IPS-18c (cell line): Measurements from ENCODE around the gene MRPL49.

Source experiments
- H3K4me3 ChIP-seq: 2 replicates; pipeline ENCODE4 v1.7.0; 2013; ENCODE audit warnings: low read depth, mild to moderate bottlenecking, low read length, moderate library complexity; ENCODE audit not compliant: insufficient read depth
- H3K9me3 ChIP-seq: one replicate; pipeline ENCODE4 v1.6.1; 2013; ENCODE audit warnings: mild to moderate bottlenecking, low read length, moderate library complexity; ENCODE audit not compliant: control insufficient read depth, insufficient read depth

MRPL49 gene

DNA sequence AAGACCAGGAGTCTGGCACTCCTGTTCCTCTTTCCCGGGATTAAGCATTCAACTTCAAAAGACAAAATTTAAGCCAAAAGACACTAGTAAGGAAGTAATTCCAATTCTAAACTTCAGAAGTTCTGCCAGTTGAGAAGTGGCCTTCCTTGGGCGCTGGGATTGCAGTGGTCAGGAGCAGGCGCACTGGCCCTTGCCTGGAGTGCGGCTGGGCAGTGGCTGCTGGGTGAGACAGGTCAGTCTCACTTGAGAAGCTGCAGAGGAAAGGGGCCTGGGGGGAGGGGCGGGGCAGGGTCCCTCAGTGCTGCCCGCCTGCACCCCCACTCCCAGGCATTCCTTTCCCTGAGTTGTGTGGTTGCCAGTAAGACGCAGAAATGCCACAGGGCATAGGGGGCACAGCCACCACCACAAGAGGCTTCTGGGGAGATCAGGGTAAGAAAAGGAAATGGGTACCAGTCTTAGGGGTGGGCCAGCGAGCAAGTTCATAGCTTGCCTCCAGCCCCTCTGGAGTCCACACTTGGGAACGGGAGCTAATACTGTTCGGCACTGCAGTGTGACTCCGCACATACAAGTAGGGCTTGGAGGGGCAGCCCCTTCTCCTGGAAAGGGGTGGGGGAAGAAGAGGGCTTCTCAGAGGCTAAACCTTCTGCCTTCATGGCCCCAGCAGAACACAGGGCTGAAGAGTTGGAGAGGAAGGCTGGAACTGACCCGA is 5.5 kb downstream of the MRPL49 start:
- no peak overlapping the region for H3K4me3 ChIP-seq
- H3K9me3 ChIP-seq: peaks cover 2% of the 10 kb centered on the region

DNA sequence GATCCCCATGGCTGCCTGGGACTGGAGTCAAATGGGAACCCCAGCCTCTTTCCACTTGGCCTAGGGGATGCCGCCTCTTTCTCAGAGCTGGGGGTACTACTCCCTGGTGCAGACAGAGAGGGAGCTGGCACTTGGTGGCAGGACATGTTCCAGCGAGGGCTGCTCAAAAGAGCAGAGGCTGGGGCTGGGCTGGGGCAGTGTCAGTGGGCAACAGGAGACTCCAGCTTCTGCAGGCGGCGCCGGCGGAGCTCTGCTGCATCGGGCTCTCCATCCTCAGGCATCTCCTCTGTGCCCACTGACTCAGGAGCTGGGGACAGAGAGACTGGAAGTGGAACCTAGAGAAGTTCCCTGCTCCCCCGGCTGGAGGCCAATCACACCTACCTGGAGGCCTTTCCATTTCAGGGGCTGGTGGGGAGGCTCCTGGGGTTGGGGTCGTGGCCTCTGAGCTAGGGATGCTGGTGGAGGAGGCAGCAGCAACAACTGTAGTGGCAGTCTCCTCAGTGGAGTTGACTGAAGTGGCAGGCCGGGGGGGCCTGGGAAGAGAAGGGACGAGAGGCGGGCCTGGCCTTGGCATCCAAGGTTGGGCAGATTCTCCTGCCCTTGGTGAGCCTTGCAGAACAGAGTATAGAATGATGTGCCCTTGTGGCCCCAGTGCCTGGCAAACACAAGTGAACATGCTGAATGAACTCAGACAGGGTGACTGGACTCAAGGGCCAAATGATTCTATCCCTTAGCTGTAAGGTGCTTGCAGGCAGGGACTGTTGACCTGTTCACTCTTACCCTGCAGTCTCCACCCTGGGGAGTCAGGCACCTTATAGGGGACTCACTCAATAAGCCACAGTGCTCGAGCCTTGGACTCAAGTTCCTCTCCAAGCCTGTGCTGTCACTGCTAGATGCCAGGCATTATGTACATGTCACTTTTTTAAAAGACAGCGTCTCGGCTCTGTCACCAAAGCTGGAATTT is 6.3 kb downstream of the MRPL49 start:
- Histone ChIP-seq H3K9me3 (peaks cover 2% of the 10 kb centered on the region), H3K4me3 (no peak overlapping the region)

DNA sequence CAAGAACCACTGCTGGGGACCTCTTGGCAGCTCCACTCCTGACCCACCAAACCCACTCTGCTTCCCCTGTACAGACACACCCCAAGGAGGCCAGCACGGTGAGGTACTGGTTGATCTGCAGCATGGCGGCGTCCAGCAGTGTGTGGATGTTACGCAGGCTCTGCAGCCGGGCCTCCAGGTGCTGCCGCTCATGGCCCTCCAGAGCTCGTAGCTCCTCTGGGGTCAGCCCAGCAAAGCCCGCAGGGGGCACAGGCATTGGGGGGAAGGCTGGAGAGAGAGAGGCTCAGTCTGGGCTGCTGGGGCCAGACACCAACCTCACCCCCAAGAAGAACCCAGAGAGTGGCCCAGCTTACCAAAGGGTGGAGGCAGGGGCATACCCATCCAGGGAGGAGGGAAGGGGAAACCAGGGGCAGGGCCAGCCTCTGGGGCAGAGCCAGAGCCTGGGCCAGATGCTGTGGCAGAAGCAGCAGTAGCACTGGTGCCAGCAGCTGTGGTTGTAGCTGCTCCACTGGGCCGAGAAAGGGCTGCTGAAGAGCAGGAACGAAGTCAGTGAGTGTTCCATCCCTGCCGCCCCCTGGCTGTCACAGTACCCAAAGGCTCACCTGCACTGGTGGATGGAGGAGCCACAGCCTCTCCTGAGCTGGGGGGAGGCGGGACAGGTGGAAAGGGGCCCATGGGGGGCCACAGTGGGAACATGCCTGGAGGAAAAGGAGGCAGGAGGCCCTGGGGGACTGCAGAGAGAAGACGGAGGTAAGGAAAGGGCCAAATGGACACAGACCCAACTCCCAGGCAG is 7.7 kb downstream of the MRPL49 start:
- H3K4me3 ChIP-seq: no peak overlapping the region
- peaks cover 2% of the 10 kb centered on the region for H3K9me3 ChIP-seq

DNA sequence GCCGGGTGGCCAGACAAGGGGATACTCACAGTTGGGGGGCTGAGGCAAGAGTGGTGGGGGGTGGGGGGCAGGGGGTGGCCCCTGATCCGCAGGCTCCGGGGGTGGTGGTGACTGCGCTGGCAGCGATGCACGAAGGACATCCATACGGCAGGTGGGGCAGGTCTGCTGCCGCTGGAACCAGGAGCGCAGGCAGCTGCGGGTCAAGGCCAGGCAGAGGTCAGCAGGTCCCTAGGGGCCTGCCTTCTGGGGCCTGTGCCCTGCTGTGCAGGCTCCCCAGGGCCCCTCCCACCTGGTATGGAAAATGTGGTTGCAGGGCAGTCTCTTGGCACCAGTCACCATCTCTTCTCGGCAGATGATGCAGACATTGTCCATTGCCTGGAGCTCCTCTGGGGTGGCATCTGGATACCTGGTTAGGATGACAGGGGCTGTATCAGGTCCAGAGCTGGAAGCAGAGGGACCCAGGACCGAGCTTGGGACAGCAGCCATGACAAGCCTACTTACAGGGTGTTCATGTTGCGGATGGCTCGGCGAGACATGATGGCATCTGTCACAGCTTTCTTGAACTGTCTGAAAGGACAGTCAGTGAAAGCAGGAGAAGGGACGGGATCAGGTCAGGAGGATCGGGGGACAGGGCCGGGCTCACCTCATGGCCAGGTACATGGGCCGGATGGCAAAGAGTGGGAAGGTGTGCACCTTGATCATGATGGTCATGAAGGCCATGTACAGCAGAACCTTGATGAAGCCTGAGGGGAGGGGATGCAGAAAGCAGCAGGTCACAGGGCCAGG is 8.7 kb downstream of the MRPL49 start:
- Histone ChIP-seq H3K9me3 (peaks cover 2% of the 10 kb centered on the region), H3K4me3 (no peak overlapping the region)

DNA sequence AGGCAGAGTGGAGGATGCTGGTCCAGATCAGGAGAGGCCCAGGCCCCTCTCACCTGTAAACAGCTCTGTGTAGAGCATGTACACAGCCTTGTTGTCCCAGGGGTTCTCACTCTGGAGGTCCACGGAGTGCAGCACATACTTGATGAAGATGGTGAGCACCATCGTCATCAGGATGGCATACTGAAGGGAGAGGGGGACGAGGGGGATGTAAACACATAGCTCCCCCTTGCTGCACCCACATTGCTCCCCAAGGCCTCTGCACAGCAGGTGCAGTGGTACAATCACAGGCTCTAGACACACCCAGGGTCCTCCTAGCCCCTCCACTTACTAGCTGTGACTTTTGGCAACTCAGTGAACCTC is 9.3 kb downstream of the MRPL49 start:
- H3K9me3 ChIP-seq: peaks cover 2% of the 10 kb centered on the region
- H3K4me3 ChIP-seq: no peak overlapping the region

DNA sequence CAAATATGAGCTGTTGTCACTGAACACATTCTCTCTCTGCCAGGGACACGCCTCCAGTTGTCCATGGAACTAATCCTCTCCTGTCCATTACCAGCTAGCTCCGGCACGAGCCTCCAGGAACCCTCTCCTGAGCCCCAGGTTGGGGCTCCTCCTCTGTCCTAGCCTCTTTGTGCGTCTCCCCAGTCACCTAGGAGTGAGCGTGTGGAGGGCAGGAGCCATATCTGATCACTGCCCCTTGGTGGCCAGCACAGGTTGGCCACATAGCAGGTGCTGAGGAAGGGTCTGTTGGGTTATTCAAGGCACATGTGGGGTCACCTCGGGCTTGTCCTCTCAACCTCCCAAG is 9.7 kb downstream of the MRPL49 start:
- H3K4me3 ChIP-seq: no peak overlapping the region
- peaks cover 2% of the 10 kb centered on the region for H3K9me3 ChIP-seq

DNA sequence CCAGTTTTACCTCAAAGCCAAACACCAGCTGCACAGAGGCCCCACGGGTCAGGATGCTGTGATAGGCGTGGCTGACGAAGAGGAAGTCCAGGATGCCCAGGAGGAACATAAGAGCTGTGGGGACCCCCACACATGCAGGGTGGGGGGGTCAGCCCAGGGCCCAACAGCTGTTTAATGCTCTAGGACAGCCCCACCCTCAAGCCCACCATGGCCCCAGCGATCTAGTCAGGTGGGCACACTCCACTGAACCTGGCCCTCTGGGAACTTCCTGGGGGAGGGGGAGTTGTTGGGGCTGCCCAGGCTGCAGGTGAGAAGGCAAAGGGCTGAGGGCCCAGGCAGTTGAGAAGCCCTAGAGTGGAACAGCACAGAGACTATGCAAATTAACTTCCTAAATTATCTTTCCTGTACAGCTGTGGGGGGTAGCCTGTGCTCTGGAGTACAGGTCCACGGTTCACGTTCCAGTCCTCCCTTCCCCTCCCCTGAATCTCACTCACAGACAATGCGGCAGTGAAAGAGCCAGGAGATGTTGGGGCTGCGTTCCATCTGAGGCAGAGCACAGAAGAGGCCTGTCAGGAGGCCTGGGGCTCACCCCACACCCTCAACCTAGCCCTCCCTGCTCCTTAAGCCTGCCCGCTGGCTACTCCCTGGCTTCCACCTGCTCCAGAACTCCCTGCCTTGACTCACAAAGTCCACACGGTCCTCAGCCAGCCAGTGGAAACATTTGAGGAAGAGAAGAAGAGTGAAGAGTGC is 10.3 kb downstream of the MRPL49 start:
- H3K9me3 ChIP-seq: peaks cover 2% of the 10 kb centered on the region
- H3K4me3 ChIP-seq: no peak overlapping the region

DNA sequence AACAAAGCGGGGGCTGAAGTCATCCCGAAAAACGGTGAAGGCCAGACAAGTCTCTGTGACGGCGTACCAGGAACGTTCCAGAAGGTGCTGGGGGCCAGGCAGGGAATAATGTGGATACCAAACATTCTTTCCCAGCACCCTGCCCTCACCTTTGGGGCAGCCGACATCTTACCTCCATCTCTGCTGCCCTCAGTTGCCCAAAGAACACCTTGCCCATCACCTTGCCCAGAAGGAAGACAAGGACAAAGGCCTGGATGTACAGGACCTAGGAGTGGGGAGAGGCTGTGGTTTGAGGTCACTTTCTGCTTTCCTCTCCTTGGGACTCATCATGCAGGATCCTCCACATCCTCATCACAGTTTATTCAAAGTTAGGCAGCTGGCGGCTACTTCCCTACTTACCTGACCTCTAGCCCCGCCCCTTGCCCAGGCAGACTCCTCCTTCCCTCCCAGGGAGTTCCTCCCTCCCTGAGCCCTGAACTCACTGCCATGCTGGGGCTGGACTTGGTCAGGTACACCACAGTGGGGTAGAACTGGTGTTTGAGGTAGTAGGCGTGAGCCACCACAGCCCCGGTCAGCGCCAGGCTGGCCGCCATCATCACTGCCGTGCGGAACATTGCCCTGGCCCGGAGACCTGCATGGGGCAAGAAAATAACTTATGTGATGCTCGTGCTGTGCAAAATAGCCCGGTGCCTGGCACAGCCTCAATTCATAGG is 11.0 kb downstream of the MRPL49 start:
- Histone ChIP-seq H3K9me3 (peaks cover 2% of the 10 kb centered on the region), H3K4me3 (peak overlapping the region; percentile 96)

DNA sequence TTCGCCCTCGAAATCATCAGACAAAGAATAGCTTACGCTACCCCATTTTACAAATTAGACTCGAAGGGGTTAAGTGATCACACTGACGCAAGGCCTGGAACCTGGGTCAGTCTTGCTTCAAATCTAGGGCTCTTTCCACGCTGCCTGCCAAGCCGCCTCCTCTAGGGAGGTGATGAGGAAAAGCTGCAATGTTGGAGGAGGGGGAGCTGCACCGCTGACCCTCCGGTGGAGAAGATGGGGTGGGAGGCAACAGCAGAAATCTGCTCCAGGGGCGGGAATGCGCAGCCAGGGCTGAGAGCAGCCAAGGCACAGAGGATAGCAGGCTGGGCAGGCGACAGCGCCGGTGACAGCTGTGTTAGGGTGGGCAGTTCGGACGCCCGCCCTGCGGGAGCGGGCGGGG is 11.6 kb downstream of the MRPL49 start:
- H3K4me3 ChIP-seq: peak overlapping the region; percentile 96
- peaks cover 2% of the 10 kb centered on the region for H3K9me3 ChIP-seq

DNA sequence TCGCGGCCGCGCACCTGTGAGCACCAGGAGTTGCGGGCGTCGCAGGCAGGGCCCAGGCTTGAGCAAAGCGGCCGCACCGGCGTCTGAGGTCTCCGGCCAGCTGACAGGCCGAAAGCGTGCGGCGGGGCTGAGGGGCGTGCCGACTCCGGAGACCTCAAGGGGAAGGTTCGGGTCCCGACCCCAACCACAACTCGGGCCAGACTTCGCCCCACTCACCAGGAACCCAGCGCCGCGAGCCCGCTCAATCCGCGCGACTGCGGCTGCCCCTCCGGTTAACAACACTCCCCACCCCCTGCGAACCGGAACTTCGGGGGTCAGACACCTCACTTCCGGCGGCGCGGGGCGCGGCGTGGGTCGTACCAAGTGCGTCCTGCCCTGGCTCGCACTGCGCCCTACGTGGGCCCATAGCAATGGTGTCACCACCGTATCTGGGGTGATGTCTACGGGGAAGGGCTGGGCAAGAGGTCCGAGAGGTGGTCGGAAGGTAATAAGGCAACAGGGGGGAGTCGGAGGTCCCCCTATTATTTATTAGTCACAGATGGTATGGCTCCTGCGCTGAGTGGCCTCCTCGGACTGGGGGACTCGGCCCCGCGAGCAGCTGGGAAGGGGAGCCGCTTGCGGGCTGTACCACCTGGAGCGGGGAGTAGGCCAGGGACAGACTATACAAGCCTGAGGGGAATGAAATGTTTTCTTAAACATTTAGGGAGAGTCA is 12.3 kb downstream of the MRPL49 start, which contains the start of gene SYVN1:
Gene SYVN1, minus strand, starts transcription at position 280 of the 712 bp plus-strand sequence. CDS start 918 bp downstream, outside the sequence.
- peaks cover 2% of the 10 kb centered on the region for H3K9me3 ChIP-seq
- peak within 1 kb of the TSS; percentile 96 for H3K4me3 ChIP-seq

DNA sequence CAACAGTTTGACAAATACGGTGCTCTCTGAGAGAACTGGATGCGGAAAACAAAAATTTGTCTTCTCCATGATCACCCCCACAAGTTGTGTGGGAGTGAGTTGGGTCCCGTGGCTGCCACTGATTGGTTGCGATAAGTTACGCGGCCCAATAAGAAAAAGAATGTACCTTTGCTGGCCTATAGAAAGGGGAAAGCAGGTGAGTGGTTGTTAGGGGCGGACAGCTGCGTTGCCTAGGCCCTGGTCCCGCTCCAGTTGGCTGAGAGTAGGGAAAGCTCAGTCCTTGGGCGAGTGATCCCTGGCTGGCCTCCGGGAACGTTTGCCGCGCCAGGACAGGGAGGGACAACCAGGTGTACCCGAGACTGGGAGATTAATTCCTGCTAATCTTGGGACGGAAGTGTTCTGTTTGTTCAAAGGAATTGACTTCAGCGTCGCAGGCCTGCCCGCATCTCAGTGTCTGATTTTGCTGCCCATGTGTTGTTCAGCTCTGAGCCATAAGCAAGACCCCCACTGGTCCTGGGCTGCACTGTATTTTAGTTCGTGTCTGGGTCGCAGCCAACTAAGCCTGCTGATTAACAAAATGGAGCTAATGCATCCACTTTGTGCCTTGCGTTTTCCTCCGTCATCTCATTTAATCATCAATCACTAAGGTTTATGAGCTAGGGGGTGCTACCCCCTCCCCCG is 13.0 kb downstream of the MRPL49 start:
- H3K9me3 ChIP-seq: peaks cover 2% of the 10 kb centered on the region

DNA sequence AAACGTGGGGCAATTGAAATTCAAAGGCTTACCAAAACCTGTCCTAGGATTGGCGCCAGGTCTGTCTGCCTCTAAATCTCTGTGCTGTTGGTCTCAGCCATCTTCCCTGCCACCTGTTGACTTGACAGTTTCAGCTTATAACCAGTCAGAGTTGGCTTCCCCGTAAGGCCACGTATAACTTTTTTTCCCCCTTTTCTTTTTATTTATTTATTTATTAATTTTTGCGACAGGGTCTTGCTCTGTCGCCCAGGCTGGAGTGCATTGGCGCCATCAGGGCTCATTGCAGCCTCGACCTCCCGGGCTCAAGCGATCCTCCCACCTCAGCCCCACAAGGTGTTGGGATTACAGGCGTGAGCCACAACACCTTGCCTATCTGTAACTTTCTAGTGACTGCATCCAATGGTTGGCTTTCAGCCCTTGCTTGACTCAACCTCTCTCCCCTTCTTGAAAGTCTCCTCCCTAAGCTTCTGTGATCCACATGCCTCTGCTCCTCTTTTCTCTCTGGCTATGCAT is 13.6 kb downstream of the MRPL49 start:
- H3K9me3 ChIP-seq: peaks cover 2% of the 10 kb centered on the region
- H3K4me3 ChIP-seq: peak overlapping the region; percentile 96

More for the DNA sequence above, 13.0 kb downstream of the MRPL49 start:
- H3K4me3 ChIP-seq: peak overlapping the region; percentile 96

DNA sequence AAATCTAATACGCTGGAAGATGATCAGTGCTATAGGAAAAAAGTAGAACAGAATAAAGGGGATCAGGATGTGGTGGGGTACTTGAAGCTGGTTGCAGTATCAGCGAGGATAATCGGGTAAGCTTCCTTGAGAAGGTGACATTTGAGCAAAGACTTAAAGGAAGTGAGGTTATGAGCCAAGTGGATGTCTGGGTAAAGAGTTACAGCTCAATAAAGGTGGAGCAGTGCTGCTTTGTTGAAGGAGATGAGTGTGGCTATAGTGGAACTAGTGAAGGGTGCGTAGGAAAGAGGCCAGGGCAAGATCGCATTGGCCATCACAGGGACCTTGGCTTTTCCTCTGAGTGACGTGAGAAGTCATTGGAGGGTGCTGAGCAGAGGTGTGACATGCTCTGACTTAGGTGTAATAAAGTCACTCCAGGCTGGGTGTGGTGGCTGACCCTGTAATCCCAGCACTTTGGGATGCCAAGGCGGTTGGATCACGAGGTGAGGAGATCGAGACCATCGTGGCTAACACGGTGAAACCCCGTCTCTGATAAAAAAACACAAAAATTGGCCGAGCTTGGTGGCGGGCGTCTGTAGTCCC is 14.5 kb downstream of the MRPL49 start:
- H3K9me3 ChIP-seq: no peaks in the 10 kb centered on the region
- no peak overlapping the region for H3K4me3 ChIP-seq

DNA sequence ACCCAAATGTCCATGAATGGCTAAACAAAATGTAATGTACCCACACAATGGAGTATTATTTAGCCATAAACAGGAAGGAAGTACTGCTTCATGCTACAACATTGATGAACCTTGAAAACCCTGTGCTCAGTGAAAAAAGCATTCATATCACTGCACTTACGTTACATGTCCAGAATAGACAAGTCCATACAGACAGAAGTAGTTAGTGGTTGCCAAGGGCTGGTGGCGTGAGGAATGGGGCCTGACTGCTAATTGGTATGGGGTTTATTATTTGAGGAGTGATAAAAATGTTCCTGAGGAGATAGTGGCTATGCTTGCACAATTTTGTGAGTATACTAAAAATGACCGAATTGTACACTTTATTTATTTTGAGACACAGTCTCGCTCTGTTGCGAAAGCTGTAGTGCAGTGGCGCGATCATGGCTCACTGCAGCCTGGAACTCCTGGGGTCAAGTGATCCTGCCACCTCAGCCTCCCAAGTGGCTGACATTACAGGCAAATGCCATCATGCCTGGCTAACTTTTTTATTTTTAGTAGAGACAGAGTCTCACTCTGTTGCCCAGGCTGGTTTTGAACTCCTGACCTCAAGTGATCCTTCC is 19.9 kb downstream of the MRPL49 start:
- no peaks in the 10 kb centered on the region for H3K9me3 ChIP-seq
- no peak overlapping the region for H3K4me3 ChIP-seq
